ENCODE results near the gene GID8. TPM values are rescaled to one million over a fixed set of nuclear protein-coding genes. Genes with fewer than 3 reads are reported as not detected.

GID8 gene
- total RNA-seq, 1 experiment from 2014 or later, result 37.2 TPM

DNA sequence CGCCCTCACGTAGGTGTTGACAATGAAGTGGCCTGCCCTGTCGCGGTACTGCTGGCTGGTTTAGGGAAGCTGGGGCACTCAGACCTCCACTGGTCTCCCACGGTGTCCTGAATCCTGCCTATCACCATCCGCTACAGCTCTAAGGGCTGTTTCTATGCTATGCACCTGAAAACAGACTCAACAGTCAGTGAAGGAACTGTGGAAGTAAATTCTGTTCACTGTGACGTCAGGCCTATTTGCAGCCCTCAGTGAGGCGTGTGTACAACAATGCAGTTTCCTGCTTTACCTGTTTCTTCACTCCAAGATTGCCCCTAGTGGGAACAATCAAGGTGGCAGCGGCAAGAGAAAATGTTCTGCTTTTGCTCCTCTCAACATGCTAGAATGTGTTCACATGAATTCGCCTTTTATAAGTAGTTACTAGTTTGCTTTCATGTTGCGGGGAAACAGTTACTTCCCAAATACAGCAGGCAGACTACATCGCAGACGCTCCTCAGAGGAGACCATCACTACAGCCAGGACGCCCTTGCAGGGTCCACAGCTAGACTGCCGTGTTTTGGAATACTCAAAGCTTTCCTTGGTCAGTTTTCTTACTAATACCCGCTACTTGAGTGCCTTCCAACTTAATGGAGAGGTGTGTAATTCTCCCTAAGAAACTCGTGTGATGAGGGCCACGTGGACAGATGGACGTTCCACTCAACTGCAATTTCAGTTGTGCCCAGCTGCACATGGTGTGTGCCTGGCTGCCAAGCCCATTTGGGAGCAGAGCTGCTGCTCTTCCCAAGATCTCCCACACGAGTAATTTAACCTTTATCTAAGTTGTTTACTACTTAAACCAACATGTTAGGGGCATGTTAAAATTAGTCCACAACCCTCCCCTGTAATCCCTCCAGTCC, 37.0 kb upstream of the GID8 start:
- Histone ChIP-seq H3K27me3 (ENCODE audit: low read length) (no peaks in the 10 kb centered on the region), H3K9ac (ENCODE audit: low read length) (no peak overlapping the region), H3K4me2 (ENCODE audit: low read length) (peak overlapping the region; percentile 37; the same call in 1 of the 2 replicates), H2AFZ (ENCODE audit: low read length) (no peak overlapping the region), H3K79me2 (ENCODE audit: low read length) (no peaks in the 10 kb centered on the region), H3K9me2 (replicated peaks; ENCODE audit: low read length) (no peaks in the 10 kb centered on the region), H4K20me1 (ENCODE audit: low read length) (0 out of 2 replicates have a peak, but pooled peaks cover 3% of the 10 kb centered on the region), H3K27ac (ENCODE audit: low read length) (peak overlapping the region; percentile 28), H3K36me3 (ENCODE audit: low read depth, low read length) (peaks cover 42% of the 10 kb centered on the region), H3K4me3 (ENCODE audit: low read length) (no peak overlapping the region), H3K9me3 (ENCODE audit: low read length) (no peaks in the 10 kb centered on the region), H3F3A (ENCODE audit: low read length, unreplicated experiment) (no peaks in the 10 kb centered on the region), H3K4me1 (ENCODE audit: insufficient read depth, low read length) (peaks cover 15% of the 10 kb centered on the region)
- CTCF ChIA-PET, result no interaction called here
- ATAC-seq (peak; percentile 71), DNase-seq (peak; percentile 76)
- no TSS peak for BruUV-seq (replicated peaks)
- intact Hi-C loops (cut with micrococcal nuclease), result loop anchor here (1.0 to 2.0 kb wide), 3 partner anchors 24 to 108 kb away; partner anchors contain the start of gene GID8
- POLR2A ChIA-PET (ENCODE audit: unreplicated experiment), result interaction anchor here (0.6 kb wide), 2 partner anchors 36 to 66 kb away, joined by 3 to 4 read pairs; no protein-coding TSS in a partner anchor
- TF ChIP-seq CTCF (conservative IDR thresholded peaks at IDR 0.05; ENCODE audit: low read depth, low read length), result no peak; the same call in 1 of the 2 replicates
- TF ChIP-seq EZH2phosphoT487 (IDR thresholded peaks at IDR 0.05; ENCODE audit: borderline replicate concordance, low read length), result no peak
- TF ChIP-seq EZH2 (IDR thresholded peaks at IDR 0.05; ENCODE audit: low read length, unreplicated experiment), result no peak

DNA sequence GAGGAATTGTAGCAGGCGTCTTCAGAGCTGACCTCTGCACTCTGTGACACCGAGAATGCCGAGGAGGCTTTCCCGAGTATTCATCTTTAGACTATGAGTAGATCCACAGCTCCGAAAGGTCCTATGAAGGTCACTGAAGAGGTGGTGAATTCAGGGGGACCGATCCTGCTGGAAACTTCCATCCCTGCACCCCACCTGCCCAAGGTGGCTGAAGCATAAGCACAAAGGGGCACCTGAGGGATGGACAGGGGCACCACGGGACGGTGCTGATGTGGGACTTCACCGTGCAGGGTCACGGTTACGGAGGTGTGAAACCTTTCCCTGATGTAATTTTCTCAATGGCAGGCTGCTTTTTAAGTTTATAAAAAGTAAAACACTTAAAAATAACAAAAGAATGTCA, 36.1 kb upstream of the GID8 start:
- H3K9ac ChIP-seq (ENCODE audit: low read length), result no peak overlapping the region
- H3K27me3 ChIP-seq (ENCODE audit: low read length), result no peaks in the 10 kb centered on the region
- DNase-seq (no peak), ATAC-seq (no peak)
- ChIA-PET CTCF (no interaction called here), POLR2A (ENCODE audit: unreplicated experiment) (interaction anchor here (0.6 kb wide), 1 partner anchor 26 kb away, joined by 3 read pairs; no protein-coding TSS in a partner anchor)
- no peak overlapping the region for H2AFZ ChIP-seq (ENCODE audit: low read length)
- no peak overlapping the region for H3K4me2 ChIP-seq (ENCODE audit: low read length)
- H3K4me3 ChIP-seq (ENCODE audit: low read length), result no peak overlapping the region
- H3K9me3 ChIP-seq (ENCODE audit: low read length), result no peaks in the 10 kb centered on the region
- no peaks in the 10 kb centered on the region for H3K79me2 ChIP-seq (ENCODE audit: low read length)
- H3F3A ChIP-seq (ENCODE audit: low read length, unreplicated experiment), result no peaks in the 10 kb centered on the region
- BruUV-seq (replicated peaks), result no TSS peak
- peaks cover 15% of the 10 kb centered on the region for H3K4me1 ChIP-seq (ENCODE audit: insufficient read depth, low read length)
- no peak overlapping the region for H3K27ac ChIP-seq (ENCODE audit: low read length)
- TF ChIP-seq CTCF (conservative IDR thresholded peaks at IDR 0.05; ENCODE audit: low read depth, low read length) (no peak), EZH2phosphoT487 (IDR thresholded peaks at IDR 0.05; ENCODE audit: borderline replicate concordance, low read length) (no peak), EZH2 (IDR thresholded peaks at IDR 0.05; ENCODE audit: low read length, unreplicated experiment) (no peak)
- H3K36me3 ChIP-seq (ENCODE audit: low read depth, low read length), result peaks cover 52% of the 10 kb centered on the region
- 0 out of 2 replicates have a peak, but pooled peaks cover 6% of the 10 kb centered on the region for H4K20me1 ChIP-seq (ENCODE audit: low read length)
- intact Hi-C loops (cut with micrococcal nuclease), result loop anchor here (2.0 kb wide), 2 partner anchors 23 to 37 kb away; partner anchors contain the start of gene GID8
- H3K9me2 ChIP-seq (replicated peaks; ENCODE audit: low read length), result no peaks in the 10 kb centered on the region
